GM18907 (cell line): Measurements from ENCODE around the gene MAST4.

Experiments used
- ATAC-seq: cut with Tn5 transposase; IDR thresholded peaks from one replicate; pipeline ENCODE4 v1.9.1; 2021; ENCODE audit warnings: mild to moderate bottlenecking, moderate library complexity; ENCODE audit not compliant: unreplicated experiment

The MAST4 gene

GRCh38 chr5:67195406-67196275 is 599.4 kb downstream of the MAST4 start:
- peak; percentile 35 for ATAC-seq

DNA sequence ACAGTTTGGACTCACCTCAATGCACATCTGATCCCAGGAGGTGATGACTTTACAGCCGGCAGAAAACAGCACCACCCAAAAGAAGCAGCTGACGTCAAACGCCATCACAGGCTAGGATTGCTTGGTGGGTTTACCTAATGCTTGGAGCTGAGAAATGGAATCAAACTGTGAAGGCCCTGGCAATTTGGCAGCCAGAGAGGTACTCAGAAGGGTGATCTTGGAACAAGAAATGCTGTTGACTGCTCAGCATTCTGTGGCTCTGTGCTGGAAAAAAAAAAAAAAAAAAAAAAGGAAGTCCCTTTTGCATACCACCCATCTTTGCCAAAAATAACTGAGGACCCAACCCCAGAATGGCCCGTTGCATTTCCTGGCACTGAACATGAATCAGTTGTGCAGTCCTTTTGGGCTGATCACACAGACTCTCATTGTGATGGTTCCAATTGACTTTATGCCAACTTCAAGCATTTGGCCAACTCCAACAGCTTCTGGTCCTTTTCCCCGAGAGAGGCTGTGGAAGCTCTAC is 600.4 kb downstream of the MAST4 start, which contains the start of gene CD180:
Gene CD180, minus strand, starts transcription at position 263 of the 523 bp plus-strand sequence. Its CDS starts 158 bp downstream, at position 105.
- ATAC-seq, result peak; percentile 31

DNA sequence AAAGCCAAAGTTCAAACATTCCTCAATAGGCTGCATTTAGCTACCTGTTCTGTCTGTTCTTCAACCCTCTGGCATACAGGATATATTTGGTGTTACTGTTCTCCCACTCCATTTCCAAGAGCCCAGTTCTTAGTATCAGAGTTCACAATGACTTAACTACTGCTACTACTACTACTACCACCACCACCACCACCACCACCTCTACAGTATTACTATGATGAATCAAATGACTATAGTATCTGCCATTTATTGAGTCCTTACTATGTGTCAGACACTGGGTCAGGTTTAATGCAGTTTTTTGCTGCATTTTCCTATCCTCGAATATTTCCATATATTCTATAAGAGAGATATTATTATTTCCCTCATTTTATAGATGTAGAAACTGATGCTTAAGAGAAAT is 601.3 kb downstream of the MAST4 start:
- no peak for ATAC-seq

DNA sequence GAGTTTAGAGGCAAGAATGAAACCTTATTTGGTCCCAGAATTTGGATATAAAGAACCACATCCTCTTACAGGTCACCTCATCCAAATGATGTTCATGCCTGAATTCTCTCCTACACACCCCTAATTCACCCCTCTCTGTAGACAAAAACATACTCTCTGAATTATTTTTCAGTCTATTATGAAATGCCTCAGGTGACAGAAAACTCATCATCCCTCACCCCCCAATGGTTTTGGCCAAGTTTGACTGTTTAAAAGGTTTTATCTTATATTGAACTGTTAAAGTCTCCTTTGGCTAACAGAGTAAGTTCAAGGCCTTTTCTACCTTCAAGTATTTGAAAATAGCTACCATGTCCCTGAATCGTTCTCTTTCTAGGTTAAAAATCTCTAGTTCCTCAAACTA is 602.7 kb downstream of the MAST4 start:
- no peak for ATAC-seq

- peak; percentile 25 for ATAC-seq
Observed at GRCh38 chr5:67199859-67200258, 603.7 kb downstream of the MAST4 start.

DNA sequence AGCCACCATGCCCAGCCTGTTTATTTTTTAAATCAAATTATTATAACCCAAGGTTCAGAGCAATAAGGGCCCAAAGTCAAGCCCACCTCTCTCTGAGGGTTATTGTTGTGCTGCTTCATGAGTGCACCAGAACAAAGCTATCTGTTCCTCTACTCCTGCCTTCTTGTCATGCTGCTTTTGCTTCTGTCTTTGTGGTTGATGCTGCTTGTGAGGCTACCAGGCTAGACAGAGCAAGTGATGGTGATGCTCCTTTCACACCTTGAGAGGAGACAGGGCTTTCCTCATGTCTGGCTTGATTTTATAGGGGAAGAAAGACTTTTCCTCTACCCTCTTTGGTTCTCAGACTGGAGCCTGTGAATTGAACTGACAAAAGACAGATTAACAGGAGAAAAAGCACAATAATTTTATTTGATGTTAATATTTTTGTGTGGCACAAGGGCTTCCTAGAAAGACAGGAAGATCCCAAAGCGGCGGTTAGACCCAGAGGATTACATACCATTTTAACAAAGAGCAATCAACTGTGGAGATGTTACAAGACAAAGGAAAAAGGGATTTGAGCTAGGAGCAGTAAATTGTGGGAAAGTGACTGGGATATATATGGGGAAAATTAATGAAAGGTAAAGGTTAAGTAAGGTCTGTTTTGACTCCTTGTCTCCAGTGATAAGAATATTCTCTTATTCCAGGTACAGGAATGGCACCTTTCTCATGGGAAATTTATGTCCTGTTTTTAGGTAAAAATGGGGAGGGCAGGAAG is 604.8 kb downstream of the MAST4 start:
- no peak for ATAC-seq

DNA sequence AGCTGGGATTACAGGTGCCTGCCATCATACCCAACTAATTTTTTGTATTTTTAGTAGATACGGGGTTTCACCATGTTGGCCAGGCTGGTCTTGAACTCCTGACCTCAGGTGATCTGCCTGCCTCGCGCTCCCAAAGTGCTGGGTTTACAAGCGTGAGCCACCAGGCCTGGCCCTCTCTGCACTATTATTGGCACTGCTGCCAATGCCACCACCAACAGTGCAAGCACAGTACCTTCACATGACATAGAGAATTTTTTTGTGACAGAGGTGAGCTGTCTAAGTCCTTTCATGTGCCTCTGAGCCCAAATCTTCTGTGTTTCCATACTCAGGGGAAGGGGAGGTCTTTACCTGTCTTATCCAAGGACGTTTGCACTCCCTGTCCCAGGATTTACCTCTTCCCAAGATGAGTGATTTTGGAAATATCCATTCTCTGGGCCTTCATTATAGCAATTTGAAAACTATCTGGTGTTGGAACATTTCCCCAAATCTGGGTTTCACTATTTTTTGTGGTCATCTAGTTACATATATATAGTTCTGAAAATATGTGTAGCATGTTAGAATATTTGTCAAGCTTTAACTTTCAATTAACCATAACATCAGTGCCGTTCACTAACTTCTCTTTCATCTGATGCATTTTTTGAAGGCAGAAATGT is 605.8 kb downstream of the MAST4 start:
- no peak for ATAC-seq

DNA sequence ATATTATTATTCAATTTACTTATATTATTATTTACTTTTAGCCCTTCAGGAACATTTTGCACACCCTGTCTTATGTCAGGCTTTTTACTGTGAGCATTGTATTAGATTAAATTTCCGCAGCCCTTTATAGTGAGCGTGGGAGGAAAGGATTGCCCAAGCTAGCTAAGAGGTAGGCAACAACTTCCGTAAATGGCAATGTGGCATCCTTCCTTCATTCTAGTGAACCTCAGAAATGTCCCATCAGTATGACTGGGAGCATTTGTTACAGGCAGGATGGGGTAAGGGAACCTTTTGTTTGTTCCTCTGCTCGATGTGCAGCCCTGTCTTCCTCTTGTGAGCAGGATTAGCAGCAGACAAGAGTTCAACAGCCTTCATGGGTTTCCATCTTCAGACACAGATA is 606.6 kb downstream of the MAST4 start:
- ATAC-seq, result no peak

- ATAC-seq, result no peak
Observed at GRCh38 chr5:67203701-67204074, 607.5 kb downstream of the MAST4 start.

DNA sequence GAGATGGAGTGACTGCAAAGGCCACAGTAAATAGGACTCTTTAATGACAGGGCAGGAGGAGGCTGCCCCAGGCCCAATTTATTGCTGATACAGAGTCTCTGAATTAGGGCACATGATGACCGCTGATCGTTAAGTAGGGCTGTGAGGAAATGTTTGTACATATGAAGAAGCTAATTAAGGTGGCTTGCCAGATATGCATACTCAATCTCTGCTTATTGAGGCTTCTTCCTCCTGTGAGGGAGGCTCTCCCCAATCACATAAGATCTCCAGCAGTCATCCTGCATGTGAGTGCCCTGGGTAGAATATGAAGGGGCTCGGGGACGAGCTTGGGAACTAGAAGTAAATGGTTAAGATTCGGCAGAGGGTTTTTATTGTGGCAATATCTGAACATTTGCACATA is 608.6 kb downstream of the MAST4 start:
- ATAC-seq, result no peak

GRCh38 chr5:67205981-67206380 is 609.8 kb downstream of the MAST4 start:
- ATAC-seq, result no peak

DNA sequence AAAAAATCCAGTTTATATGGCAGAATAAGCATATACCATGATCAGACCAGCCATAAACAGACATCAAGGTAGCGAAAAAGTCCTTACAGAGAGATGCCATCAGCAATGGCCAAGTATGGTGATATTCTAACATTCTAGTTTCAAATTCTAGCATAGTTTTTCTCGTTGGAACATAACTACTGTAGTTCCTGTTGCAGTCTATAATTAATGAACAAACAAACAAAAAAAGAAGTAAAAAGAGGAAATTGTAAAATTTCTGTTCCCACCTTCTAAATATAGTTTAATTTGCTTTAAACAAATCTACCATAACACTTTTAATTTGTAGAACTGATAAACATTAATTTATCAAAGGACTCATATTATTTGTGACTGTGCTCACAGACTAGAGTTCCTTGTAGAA is 610.3 kb downstream of the MAST4 start:
- peak; percentile 53 for ATAC-seq

GRCh38 chr5:67206929-67207328 is 610.7 kb downstream of the MAST4 start:
- ATAC-seq, result peak; percentile 85

- no peak for ATAC-seq
Observed at GRCh38 chr5:67208403-67208802, 612.2 kb downstream of the MAST4 start.

DNA sequence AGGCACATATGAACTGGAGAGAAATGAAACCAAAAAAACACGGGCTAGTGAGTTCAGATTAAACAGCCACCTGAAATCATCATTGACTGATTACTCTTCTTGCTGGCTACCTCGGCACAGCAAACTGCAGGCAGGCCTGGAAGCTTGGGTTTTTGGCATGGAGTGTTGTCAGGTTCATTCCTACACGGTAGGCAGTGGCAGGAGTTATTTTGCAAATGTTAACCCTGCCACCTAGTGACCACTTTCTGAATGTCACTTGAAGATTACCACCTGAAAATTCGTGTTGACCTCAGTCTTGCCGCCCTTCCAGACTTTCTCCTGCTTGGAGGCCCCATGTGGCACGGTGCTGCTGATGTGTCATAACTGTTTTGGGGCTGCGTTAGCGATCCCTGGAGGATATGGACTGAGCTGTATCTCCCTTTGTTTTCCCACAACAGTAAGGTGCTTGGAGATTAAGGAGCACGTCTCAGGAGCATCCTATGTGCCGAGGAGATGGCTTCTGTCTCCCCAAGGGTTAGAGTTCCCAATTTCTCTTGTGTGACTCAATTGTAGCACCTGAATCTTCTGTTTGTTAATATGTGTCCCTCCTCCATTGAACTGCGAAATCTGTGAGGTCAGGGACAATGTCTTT is 613.1 kb downstream of the MAST4 start:
- ATAC-seq, result peak; percentile 38

DNA sequence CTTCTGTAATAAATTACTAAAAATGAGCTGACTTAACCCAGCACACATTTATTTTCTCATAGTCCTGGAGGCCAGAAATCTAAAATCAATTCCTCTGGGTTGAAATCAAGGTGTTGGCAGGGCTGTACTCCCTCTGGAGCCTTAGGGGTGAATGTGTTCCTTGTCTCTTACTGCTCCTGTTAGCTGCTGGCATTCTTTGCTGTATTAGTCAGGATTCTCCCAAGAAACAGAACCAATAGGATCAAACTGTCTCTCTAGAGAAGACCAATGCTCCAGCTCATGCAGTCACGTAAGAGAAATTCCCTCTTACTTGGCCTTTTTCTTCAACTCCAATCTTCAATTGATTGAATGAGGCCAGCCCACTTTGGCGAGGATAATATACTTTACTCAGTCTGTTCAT is 615.7 kb downstream of the MAST4 start:
- ATAC-seq, result no peak

DNA sequence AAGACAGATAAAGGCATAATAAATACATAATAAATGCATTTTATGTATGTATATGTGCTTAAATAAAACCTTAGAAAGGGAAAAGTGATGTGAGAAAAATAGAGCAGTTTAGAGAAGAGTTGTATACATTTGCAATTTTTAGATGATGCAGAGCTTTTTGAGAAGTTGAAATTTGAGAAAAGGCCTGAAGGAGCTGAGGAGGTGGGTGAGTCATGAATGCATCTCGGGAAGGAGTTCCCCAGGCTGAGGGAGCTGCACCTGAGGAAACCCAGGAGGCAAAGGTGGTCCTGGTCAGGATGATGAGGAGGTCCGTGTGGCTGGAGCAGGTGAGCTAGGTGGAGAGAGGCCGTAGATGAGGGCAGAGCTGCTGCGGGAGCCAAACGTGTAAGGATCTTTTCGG is 617.8 kb downstream of the MAST4 start:
- ATAC-seq, result no peak

GRCh38 chr5:67214707-67215447 is 618.7 kb downstream of the MAST4 start:
- ATAC-seq, result no peak

- peak; percentile 100 for ATAC-seq
Observed at GRCh38 chr5:67215519-67216471, 619.6 kb downstream of the MAST4 start.
